ENCODE results near the gene CNR2.

DNA sequence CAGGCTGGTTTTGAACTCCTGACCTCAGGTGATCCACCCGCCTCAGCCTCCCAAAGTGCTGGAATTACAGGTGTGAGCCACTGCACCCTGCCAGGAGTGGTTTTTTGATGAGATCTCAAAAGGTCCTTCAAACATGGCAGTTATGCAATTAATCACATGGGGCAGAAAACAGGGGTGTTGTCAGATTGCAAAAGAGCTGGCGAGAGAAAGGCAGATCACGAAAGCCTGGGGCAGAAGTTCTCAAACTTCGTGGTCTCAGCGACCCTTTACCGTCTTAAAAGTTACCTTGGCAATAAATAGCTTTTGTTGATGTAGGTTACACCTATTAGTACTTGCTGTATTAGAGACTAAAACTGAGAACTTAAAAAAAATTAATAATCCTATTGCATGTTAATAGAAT, 16.1 kb downstream of the CNR2 start:
- TF ChIP-seq OSR1 (CRISPR knock-in tag; IDR thresholded peaks at IDR 0.05) (no peak), SNAI2 (CRISPR knock-in tag; IDR thresholded peaks at IDR 0.05) (no peak), ZFP30 (CRISPR knock-in tag; IDR thresholded peaks at IDR 0.05) (no peak), ESRRG (CRISPR knock-in tag; IDR thresholded peaks at IDR 0.05) (no peak), ARNTL (CRISPR knock-in tag; IDR thresholded peaks at IDR 0.05; ENCODE audit: borderline replicate concordance, low read depth) (no peak), PPARA (CRISPR knock-in tag; IDR thresholded peaks at IDR 0.05; ENCODE audit: borderline replicate concordance) (no peak), ISL1 (CRISPR knock-in tag; IDR thresholded peaks at IDR 0.05) (no peak), ZFP3 (CRISPR knock-in tag; IDR thresholded peaks at IDR 0.05) (no peak)
- TF ChIP-seq, protein P1, sequence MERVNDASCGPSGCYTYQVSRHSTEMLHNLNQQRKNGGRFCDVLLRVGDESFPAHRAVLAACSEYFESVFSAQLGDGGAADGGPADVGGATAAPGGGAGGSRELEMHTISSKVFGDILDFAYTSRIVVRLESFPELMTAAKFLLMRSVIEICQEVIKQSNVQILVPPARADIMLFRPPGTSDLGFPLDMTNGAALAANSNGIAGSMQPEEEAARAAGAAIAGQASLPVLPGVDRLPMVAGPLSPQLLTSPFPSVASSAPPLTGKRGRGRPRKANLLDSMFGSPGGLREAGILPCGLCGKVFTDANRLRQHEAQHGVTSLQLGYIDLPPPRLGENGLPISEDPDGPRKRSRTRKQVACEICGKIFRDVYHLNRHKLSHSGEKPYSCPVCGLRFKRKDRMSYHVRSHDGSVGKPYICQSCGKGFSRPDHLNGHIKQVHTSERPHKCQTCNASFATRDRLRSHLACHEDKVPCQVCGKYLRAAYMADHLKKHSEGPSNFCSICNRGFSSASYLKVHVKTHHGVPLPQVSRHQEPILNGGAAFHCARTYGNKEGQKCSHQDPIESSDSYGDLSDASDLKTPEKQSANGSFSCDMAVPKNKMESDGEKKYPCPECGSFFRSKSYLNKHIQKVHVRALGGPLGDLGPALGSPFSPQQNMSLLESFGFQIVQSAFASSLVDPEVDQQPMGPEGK (CRISPR knock-in tag; IDR thresholded peaks at IDR 0.05; ENCODE audit: borderline replicate concordance), result no peak

Data from SK-N-SH treated with all-trans-retinoic acid at 6 μM for 48 hours (cell line).